ENCODE results near the gene ZBTB37.

DNA sequence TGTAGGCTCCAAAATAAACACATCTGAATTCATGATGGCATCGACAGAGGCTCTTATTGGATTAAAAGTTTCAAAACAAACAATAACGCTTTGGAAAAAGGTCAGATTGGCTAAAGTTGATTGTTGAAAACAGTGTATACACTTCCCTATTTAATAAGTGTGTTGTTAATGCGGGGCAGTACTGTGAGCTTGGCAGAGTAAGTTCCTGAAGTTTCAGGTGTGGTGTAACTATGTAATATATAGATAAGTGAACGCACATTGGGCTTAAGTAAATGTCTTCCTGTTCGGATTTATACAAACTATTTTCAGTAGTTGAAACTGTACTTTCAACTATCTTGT lies 810 bp downstream of the ZBTB37 start:
- TF ChIP-seq, protein P1, sequence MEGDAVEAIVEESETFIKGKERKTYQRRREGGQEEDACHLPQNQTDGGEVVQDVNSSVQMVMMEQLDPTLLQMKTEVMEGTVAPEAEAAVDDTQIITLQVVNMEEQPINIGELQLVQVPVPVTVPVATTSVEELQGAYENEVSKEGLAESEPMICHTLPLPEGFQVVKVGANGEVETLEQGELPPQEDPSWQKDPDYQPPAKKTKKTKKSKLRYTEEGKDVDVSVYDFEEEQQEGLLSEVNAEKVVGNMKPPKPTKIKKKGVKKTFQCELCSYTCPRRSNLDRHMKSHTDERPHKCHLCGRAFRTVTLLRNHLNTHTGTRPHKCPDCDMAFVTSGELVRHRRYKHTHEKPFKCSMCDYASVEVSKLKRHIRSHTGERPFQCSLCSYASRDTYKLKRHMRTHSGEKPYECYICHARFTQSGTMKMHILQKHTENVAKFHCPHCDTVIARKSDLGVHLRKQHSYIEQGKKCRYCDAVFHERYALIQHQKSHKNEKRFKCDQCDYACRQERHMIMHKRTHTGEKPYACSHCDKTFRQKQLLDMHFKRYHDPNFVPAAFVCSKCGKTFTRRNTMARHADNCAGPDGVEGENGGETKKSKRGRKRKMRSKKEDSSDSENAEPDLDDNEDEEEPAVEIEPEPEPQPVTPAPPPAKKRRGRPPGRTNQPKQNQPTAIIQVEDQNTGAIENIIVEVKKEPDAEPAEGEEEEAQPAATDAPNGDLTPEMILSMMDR (IDR thresholded peaks at IDR 0.05; ENCODE audit: low read depth, low read length, poor library complexity, severe bottlenecking): no peak
- TF ChIP-seq EZH2phosphoT487 (IDR thresholded peaks at IDR 0.05; ENCODE audit: borderline replicate concordance, low read length): no peak
